ENCODE results near the gene TICRR. TPM values are rescaled to one million over a fixed set of nuclear protein-coding genes. Genes with fewer than 3 reads are reported as not detected.

TICRR gene
- total and polyA plus RNA-seq, 2 of the 4 experiments (the other 2 are of a cell fraction): 3.0 to 4.2 TPM

DNA sequence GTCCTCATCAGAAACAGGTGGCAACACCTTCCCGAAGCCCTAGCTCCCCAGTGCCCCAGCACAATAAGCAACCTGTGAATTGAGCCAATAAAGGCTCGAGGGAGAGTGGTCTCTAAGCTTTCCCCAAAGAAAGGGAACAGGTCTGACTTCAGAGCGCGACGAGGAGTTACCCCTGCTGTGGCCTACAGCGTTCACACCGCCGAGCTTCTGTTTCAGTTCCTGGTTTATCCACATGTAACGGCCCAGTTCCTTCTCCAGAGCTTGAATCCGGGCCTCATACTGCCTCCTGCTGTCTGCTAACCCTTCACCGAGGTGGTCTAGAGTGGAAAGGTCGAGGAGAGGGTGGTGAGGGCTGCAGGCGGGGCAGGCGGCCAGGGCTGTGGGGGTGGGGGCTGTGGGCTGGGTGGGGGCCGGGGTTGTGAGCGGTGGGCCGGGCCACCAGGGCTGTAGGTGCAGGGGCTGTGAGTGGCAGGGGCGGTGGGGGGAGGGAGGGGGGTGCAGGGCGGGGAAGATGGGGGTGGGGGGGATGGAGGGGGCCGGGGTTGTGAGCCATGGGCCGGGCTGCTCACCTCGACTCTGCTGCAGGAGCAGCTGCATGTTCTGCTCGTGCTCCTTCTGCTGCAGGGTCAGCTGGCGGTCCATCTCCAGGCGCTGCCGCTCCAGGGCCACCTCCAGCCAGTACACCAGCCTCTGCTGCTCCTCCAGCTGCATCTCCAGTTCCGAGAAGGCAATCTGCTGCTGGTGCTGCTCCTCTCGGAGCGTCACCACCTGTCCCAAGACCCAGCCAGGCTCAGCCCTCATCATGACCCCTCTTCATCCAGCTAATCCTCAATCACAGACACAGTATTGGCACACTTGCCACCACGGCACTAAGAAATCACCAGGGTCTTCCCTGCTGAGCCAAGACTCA, 53.8 kb downstream of the TICRR start:
- Histone ChIP-seq H3K9ac (ENCODE audit: low read depth, low read length) (no peak overlapping the region), H3K4me1 (ENCODE audit: control insufficient read depth, insufficient read depth, low read length) (no peaks in the 10 kb centered on the region), H3K36me3 (ENCODE audit: control insufficient read depth, insufficient read depth, low read length) (peaks cover 89% of the 10 kb centered on the region), H2AK5ac (ENCODE audit: low read depth, low read length) (no peak overlapping the region), H3K4me2 (ENCODE audit: low read depth, low read length) (no peak overlapping the region), H2AFZ (replicated peaks; ENCODE audit: low read length, poor library complexity) (no peak overlapping the region), H4K91ac (ENCODE audit: insufficient read depth, low read depth, low read length) (no peak overlapping the region), H3K79me1 (ENCODE audit: low read depth in 1 of 2, low read length in 2 of 2) (peaks cover 3% of the 10 kb centered on the region in 2 experiments; a peak in 1 of 4 replicates), H2BK120ac (ENCODE audit: low read depth, low read length) (no peak overlapping the region), H3K4ac (ENCODE audit: low read depth, low read length) (no peak overlapping the region), H2BK15ac (ENCODE audit: low read depth, low read length) (no peak overlapping the region), H3K27ac (ENCODE audit: insufficient read depth, low read length) (no peak overlapping the region), H3K23ac (ENCODE audit: low read depth, low read length) (no peak overlapping the region), H4K8ac (ENCODE audit: low read depth in 2 of 2, low read length in 2 of 2) (no peak overlapping the region), H2AK9ac (replicated peaks; ENCODE audit: low read depth, low read length, poor library complexity) (no peak overlapping the region), H3K9me1 (ENCODE audit: insufficient read depth, low read length) (no peaks in the 10 kb centered on the region), H3K9me3 (ENCODE audit: control insufficient read depth, insufficient read depth, low read length) (no peaks in the 10 kb centered on the region), H2BK5ac (ENCODE audit: low read depth, low read length, poor library complexity, severe bottlenecking) (no peak overlapping the region), H3K4me3 (ENCODE audit: insufficient read depth, low read depth, low read length) (no peak overlapping the region), H4K20me1 (ENCODE audit: insufficient read depth, low read length) (no peaks in the 10 kb centered on the region; the same call in 1 of the 2 replicates), H3K56ac (ENCODE audit: extremely low read depth, insufficient read depth, low read length) (no peak overlapping the region), H4K5ac (ENCODE audit: low read depth, low read length) (no peak overlapping the region), H2BK20ac (ENCODE audit: low read depth, low read length) (no peak overlapping the region), H3K18ac (ENCODE audit: low read depth, low read length) (no peak overlapping the region), H3K14ac (replicated peaks; ENCODE audit: low read depth, low read length) (no peak overlapping the region), H3K27me3 (ENCODE audit: control insufficient read depth, insufficient read depth, low read length) (no peaks in the 10 kb centered on the region)
- intact Hi-C loops (cut with micrococcal nuclease) (no loop called here), dilution Hi-C loops (cut with HindIII; ENCODE audit: low sequenced_read_pairs, unreplicated experiment) (no loop called here), in situ Hi-C loops (cut with MboI; ENCODE audit: low sequenced_read_pairs) (no loop called here)
- no peak for DNase-seq
- TF ChIP-seq BHLHE40 (IDR thresholded peaks at IDR 0.05; ENCODE audit: low read depth, low read length) (no peak), CEBPB (IDR thresholded peaks at IDR 0.05; ENCODE audit: low read depth, low read length) (no peak), RAD21 (IDR thresholded peaks at IDR 0.05; ENCODE audit: low read length) (no peak), RCOR1 (IDR thresholded peaks at IDR 0.05; ENCODE audit: insufficient replicate concordance, low read length) (no peak), RFX5 (IDR thresholded peaks at IDR 0.05; ENCODE audit: low read depth, low read length) (no peak), MAZ (IDR thresholded peaks at IDR 0.05; ENCODE audit: borderline replicate concordance, low read depth, low read length) (no peak), SMC3 (IDR thresholded peaks at IDR 0.05; ENCODE audit: low read depth, low read length) (no peak), MAFK (IDR thresholded peaks at IDR 0.05; ENCODE audit: low read depth, low read length) (no peak), POLR2A (IDR thresholded peaks at IDR 0.05; ENCODE audit: low read depth, low read length) (no peak), FOS (IDR thresholded peaks at IDR 0.05; ENCODE audit: low read depth, low read length) (no peak), NFE2L2 (IDR thresholded peaks at IDR 0.05; ENCODE audit: low read depth, low read length) (no peak), CHD1 (IDR thresholded peaks at IDR 0.05; ENCODE audit: low read depth, low read length) (no peak)
- TF ChIP-seq, protein P1, sequence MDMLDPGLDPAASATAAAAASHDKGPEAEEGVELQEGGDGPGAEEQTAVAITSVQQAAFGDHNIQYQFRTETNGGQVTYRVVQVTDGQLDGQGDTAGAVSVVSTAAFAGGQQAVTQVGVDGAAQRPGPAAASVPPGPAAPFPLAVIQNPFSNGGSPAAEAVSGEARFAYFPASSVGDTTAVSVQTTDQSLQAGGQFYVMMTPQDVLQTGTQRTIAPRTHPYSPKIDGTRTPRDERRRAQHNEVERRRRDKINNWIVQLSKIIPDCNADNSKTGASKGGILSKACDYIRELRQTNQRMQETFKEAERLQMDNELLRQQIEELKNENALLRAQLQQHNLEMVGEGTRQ (IDR thresholded peaks at IDR 0.05; ENCODE audit: low read depth, low read length): no peak
- TF ChIP-seq, protein P2, sequence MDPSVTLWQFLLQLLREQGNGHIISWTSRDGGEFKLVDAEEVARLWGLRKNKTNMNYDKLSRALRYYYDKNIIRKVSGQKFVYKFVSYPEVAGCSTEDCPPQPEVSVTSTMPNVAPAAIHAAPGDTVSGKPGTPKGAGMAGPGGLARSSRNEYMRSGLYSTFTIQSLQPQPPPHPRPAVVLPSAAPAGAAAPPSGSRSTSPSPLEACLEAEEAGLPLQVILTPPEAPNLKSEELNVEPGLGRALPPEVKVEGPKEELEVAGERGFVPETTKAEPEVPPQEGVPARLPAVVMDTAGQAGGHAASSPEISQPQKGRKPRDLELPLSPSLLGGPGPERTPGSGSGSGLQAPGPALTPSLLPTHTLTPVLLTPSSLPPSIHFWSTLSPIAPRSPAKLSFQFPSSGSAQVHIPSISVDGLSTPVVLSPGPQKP (IDR thresholded peaks at IDR 0.05; ENCODE audit: borderline replicate concordance, low read depth, low read length): no peak
- TF ChIP-seq, protein P3, sequence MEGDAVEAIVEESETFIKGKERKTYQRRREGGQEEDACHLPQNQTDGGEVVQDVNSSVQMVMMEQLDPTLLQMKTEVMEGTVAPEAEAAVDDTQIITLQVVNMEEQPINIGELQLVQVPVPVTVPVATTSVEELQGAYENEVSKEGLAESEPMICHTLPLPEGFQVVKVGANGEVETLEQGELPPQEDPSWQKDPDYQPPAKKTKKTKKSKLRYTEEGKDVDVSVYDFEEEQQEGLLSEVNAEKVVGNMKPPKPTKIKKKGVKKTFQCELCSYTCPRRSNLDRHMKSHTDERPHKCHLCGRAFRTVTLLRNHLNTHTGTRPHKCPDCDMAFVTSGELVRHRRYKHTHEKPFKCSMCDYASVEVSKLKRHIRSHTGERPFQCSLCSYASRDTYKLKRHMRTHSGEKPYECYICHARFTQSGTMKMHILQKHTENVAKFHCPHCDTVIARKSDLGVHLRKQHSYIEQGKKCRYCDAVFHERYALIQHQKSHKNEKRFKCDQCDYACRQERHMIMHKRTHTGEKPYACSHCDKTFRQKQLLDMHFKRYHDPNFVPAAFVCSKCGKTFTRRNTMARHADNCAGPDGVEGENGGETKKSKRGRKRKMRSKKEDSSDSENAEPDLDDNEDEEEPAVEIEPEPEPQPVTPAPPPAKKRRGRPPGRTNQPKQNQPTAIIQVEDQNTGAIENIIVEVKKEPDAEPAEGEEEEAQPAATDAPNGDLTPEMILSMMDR (conservative IDR thresholded peaks at IDR 0.05; ENCODE audit: low read depth, low read length): no peak
- POLR2A ChIA-PET (ENCODE audit: unreplicated experiment): interaction anchor here (0.6 kb wide), 1 partner anchor 869 kb away, joined by 4 read pairs; no protein-coding TSS in a partner anchor
- BruUV-seq (replicated peaks): no TSS peak
- CTCF ChIA-PET: no interaction called here
- no peak for ATAC-seq (ENCODE audit: low read depth)
- whole genome bisulfite sequencing, 2 experiments (ENCODE audit: extremely low coverage in 2 of 2, insufficient read length in 1 of 2): 98% methylated on average over 6 of the region's 30 CpGs; no CpG with 5 or more reads in 1 of the 2 experiments
